Glutamatergic neuron (in vitro differentiated cells): ENCODE results near the gene CIT. TPM values are rescaled to one million over a fixed set of nuclear protein-coding genes. Genes with fewer than 3 reads are reported as not detected.

ENCODE experiments used
- DNase-seq: peaks from one replicate; pipeline ENCODE4 v3.0.0; 2022
- H3K27ac Mint-ChIP-seq: one replicate; pipeline ENCODE4 v1.8.0; 2020; ENCODE audit warnings: mild to moderate bottlenecking, mixed read lengths, inconsistent platforms; ENCODE audit not compliant: unreplicated experiment
- H3K27me3 Mint-ChIP-seq: one replicate; pipeline ENCODE4 v1.8.0; 2020; ENCODE audit warnings: mild to moderate bottlenecking, moderate library complexity, mixed read lengths, inconsistent platforms; ENCODE audit not compliant: unreplicated experiment
- H3K36me3 Mint-ChIP-seq: one replicate; pipeline ENCODE4 v1.8.0; 2020; ENCODE audit warnings: mild to moderate bottlenecking, mixed read lengths, inconsistent platforms; ENCODE audit not compliant: unreplicated experiment
- H3K4me1 Mint-ChIP-seq: one replicate; pipeline ENCODE4 v1.8.0; 2020; ENCODE audit warnings: mild to moderate bottlenecking, low read depth, mixed read lengths, inconsistent platforms; ENCODE audit not compliant: unreplicated experiment
- H3K4me3 Mint-ChIP-seq: one replicate; pipeline ENCODE4 v1.8.0; 2020; ENCODE audit warnings: mild to moderate bottlenecking, mixed read lengths, inconsistent platforms; ENCODE audit not compliant: unreplicated experiment
- H3K9me3 Mint-ChIP-seq: one replicate; pipeline ENCODE4 v1.8.0; 2020; ENCODE audit warnings: mild to moderate bottlenecking, moderate library complexity, mixed read lengths, inconsistent platforms; ENCODE audit not compliant: unreplicated experiment
- total RNA-seq: library from RNA; stranded (reverse); fragmentation: NEBNext Ultra II Directional; extraction: Animal tissue kit (Norgen Biotek cat#: 25700); gene quantifications from one replicate; pipeline ENCODE4 v1.2.1, GENCODE V29; 2021; ENCODE audit not compliant: unreplicated experiment
- TF ChIP-seq, protein P1 (sequence below): fragments of 200-600 bp; sonication (generic); IDR thresholded peaks from one replicate; pipeline ENCODE4 v1.5.0; 2021; ENCODE audit not compliant: partially characterized antibody, unreplicated experiment

The CIT gene
- total RNA-seq, 1 donor from 2014 or later = 20.8 TPM

- H3K27me3 Mint-ChIP-seq = no peaks in the 10 kb centered on the region
- H3K9me3 Mint-ChIP-seq = no peaks in the 10 kb centered on the region
- H3K4me1 Mint-ChIP-seq = peaks cover 15% of the 10 kb centered on the region
- TF ChIP-seq, protein P1, sequence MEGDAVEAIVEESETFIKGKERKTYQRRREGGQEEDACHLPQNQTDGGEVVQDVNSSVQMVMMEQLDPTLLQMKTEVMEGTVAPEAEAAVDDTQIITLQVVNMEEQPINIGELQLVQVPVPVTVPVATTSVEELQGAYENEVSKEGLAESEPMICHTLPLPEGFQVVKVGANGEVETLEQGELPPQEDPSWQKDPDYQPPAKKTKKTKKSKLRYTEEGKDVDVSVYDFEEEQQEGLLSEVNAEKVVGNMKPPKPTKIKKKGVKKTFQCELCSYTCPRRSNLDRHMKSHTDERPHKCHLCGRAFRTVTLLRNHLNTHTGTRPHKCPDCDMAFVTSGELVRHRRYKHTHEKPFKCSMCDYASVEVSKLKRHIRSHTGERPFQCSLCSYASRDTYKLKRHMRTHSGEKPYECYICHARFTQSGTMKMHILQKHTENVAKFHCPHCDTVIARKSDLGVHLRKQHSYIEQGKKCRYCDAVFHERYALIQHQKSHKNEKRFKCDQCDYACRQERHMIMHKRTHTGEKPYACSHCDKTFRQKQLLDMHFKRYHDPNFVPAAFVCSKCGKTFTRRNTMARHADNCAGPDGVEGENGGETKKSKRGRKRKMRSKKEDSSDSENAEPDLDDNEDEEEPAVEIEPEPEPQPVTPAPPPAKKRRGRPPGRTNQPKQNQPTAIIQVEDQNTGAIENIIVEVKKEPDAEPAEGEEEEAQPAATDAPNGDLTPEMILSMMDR = no peak
- H3K4me3 Mint-ChIP-seq = peak overlapping the region; percentile 67
- DNase-seq = peak; percentile 38
- no peak overlapping the region for H3K27ac Mint-ChIP-seq
- peaks cover 4% of the 10 kb centered on the region for H3K36me3 Mint-ChIP-seq
Observed at GRCh38 chr12:119802472-119802871, 74.6 kb downstream of the CIT start.

DNA sequence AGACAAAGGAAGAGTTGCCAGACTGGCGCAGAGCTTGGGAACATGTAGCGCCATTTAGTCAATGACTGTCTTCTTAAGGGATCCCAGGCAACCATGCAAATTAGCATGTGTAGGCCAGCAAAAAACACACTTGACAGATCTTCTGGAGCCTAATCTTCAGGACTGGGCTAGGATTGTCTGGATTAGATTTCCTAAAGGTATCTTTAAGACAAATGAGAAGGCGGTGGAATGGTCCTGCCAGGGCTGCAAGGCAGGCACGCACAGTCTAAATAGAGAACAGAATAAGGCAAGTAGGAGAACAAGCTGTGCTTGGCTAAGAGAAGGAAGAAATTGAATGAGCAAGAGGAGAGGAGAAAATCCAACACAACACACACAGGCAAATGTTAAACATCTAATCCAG, 80.0 kb downstream of the CIT start:
- no peak overlapping the region for H3K4me3 Mint-ChIP-seq
- no peaks in the 10 kb centered on the region for H3K27me3 Mint-ChIP-seq
- H3K36me3 Mint-ChIP-seq = no peaks in the 10 kb centered on the region
- no peak overlapping the region for H3K27ac Mint-ChIP-seq
- no peaks in the 10 kb centered on the region for H3K4me1 Mint-ChIP-seq
- no peak for DNase-seq
- no peaks in the 10 kb centered on the region for H3K9me3 Mint-ChIP-seq
- TF ChIP-seq, protein P1 = no peak

GRCh38 chr12:119796292-119796691, 80.8 kb downstream of the CIT start:
- H3K36me3 Mint-ChIP-seq = no peaks in the 10 kb centered on the region
- H3K9me3 Mint-ChIP-seq = no peaks in the 10 kb centered on the region
- H3K27me3 Mint-ChIP-seq = no peaks in the 10 kb centered on the region
- H3K4me3 Mint-ChIP-seq = no peak overlapping the region
- H3K27ac Mint-ChIP-seq = no peak overlapping the region
- TF ChIP-seq, protein P1 = no peak
- no peaks in the 10 kb centered on the region for H3K4me1 Mint-ChIP-seq
- no peak for DNase-seq

- no peak for DNase-seq
- Mint-ChIP-seq H3K27ac (no peak overlapping the region), H3K4me1 (no peaks in the 10 kb centered on the region), H3K9me3 (no peaks in the 10 kb centered on the region), H3K4me3 (no peak overlapping the region), H3K27me3 (no peaks in the 10 kb centered on the region), H3K36me3 (no peaks in the 10 kb centered on the region)
- TF ChIP-seq, protein P1 = no peak
Observed at GRCh38 chr12:119791453-119791852, 85.7 kb downstream of the CIT start.

- no peaks in the 10 kb centered on the region for H3K4me1 Mint-ChIP-seq
- H3K27ac Mint-ChIP-seq = no peak overlapping the region
- no peak overlapping the region for H3K4me3 Mint-ChIP-seq
- no peaks in the 10 kb centered on the region for H3K9me3 Mint-ChIP-seq
- TF ChIP-seq, protein P1 = no peak
- DNase-seq = no peak
- H3K36me3 Mint-ChIP-seq = peaks cover 4% of the 10 kb centered on the region
- H3K27me3 Mint-ChIP-seq = no peaks in the 10 kb centered on the region
Observed at GRCh38 chr12:119788786-119789185, 88.3 kb downstream of the CIT start.
